Lower lobe of right lung (tissue), 2 donors: ENCODE results near the gene CIAO2A. TPM values are rescaled to one million over a fixed set of nuclear protein-coding genes. Genes with fewer than 3 reads are reported as not detected.

Experiments used
- ATAC-seq, 2 donors: fragments of 200-7000 bp; cut with Tn5 transposase; one replicate each; pipeline ENCODE4 v1.9.1; 2020 to 2022; ENCODE audit warnings: mild to moderate bottlenecking in 2 of 2, moderate library complexity in 2 of 2
- DNase-seq: peaks from one replicate; pipeline ENCODE4 v3.0.0-alpha.2; 2020
- H3K27ac ChIP-seq: fragments of 200-600 bp; one replicate; pipeline ENCODE4 v1.8.0; 2022
- H3K27me3 ChIP-seq: fragments of 200-600 bp; one replicate; pipeline ENCODE4 v1.8.0; 2022; ENCODE audit warnings: low read depth
- H3K36me3 ChIP-seq: fragments of 200-600 bp; one replicate; pipeline ENCODE4 v1.8.0; 2022; ENCODE audit warnings: mild to moderate bottlenecking
- H3K4me1 ChIP-seq: fragments of 200-600 bp; one replicate; pipeline ENCODE4 v1.8.0; 2022
- H3K4me3 ChIP-seq: fragments of 200-600 bp; one replicate; pipeline ENCODE4 v1.8.0; 2022; ENCODE audit warnings: mild to moderate bottlenecking
- H3K9me3 ChIP-seq: fragments of 200-600 bp; one replicate; pipeline ENCODE4 v1.8.0; 2022
- intact Hi-C: fragments of 100-400 bp; cut with DNase I; formaldehyde crosslinking; loops from one replicate; pipeline ENCODE4 v1.11.0; 2022
- total RNA-seq: library from RNA; stranded (reverse); fragmentation: NEBNext Ultra II Directional; extraction: Animal tissue kit (Norgen Biotek cat#: 25700); gene quantifications from one replicate; pipeline ENCODE4 v1.2.1, GENCODE V29; 2021
- TF ChIP-seq, protein P1 (sequence below): fragments of 200-600 bp; IDR thresholded peaks from one replicate; pipeline ENCODE4 v1.8.0; 2022; ENCODE audit warnings: antibody characterized with exemption, mild to moderate bottlenecking
- donor health status: DM: no; HTN: yes; CAD: no; lungs with severe emphysema.

Gene CIAO2A
- total RNA-seq, 1 donor from 2014 or later = 56.3 TPM

DNA sequence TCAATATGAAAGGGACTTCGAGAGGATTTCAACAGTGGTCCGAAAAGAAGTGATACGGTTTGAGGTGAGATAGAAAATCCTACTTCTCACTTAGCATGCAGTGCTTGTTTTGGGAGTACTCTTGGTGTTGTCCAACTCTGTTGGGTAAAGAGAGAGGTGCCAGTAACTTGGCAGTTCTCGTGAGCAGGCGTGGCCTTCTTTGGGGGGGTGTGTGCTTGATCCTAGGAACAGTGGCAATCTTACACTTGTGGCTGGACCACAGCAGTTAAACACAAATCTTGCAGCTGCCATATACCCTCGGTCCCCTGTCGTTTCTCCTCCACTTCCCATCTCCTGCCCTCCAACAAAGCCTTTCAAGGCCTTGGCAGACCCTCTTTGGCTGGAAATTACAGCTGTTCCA is 42.7 kb upstream of the CIAO2A start:
- DNase-seq = no peak
- ATAC-seq = peak in 1 of 2 donors; percentile 32
- H3K36me3 ChIP-seq = peaks cover 85% of the 10 kb centered on the region

DNA sequence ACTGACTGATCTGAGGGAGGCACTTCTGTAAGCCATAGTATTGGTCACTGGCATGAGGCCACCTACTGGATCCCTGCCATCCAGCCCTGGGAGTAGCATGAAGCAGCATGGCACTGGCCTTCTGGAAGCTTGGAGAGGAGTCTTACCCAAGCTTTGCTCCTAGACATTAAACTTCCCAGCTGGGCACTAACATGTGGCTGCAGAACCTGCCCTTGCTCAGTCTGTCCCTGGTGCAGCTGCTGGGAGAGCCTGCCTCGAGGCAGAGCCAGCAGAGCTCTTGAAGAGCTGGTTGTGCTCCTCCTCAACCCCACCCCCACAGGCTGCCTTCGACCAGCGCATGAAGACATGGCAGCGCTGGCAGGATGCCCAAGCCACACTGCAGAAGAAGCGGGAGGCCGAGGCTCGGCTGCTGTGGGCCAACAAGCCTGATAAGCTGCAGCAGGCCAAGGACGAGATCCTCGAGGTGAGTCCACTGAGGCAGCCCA is 40.7 kb upstream of the CIAO2A start:
- H3K9me3 ChIP-seq = no peaks in the 10 kb centered on the region
- H3K4me3 ChIP-seq = no peak overlapping the region
- H3K27ac ChIP-seq = no peak overlapping the region
- peaks cover 96% of the 10 kb centered on the region for H3K36me3 ChIP-seq
- peak; percentile 54 to 62 for ATAC-seq
- TF ChIP-seq, protein P1, sequence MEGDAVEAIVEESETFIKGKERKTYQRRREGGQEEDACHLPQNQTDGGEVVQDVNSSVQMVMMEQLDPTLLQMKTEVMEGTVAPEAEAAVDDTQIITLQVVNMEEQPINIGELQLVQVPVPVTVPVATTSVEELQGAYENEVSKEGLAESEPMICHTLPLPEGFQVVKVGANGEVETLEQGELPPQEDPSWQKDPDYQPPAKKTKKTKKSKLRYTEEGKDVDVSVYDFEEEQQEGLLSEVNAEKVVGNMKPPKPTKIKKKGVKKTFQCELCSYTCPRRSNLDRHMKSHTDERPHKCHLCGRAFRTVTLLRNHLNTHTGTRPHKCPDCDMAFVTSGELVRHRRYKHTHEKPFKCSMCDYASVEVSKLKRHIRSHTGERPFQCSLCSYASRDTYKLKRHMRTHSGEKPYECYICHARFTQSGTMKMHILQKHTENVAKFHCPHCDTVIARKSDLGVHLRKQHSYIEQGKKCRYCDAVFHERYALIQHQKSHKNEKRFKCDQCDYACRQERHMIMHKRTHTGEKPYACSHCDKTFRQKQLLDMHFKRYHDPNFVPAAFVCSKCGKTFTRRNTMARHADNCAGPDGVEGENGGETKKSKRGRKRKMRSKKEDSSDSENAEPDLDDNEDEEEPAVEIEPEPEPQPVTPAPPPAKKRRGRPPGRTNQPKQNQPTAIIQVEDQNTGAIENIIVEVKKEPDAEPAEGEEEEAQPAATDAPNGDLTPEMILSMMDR = no peak
- H3K27me3 ChIP-seq = no peaks in the 10 kb centered on the region
- peak; percentile 76 for DNase-seq
- peaks cover 23% of the 10 kb centered on the region for H3K4me1 ChIP-seq
- intact Hi-C loops = no loop called here

More for the DNA sequence above, 42.7 kb upstream of the CIAO2A start:
- Histone ChIP-seq H3K27me3 (no peaks in the 10 kb centered on the region), H3K4me1 (peaks cover 23% of the 10 kb centered on the region), H3K27ac (no peak overlapping the region), H3K9me3 (no peaks in the 10 kb centered on the region), H3K4me3 (no peak overlapping the region)
- TF ChIP-seq, protein P1 = no peak
- intact Hi-C loops = no loop called here

DNA sequence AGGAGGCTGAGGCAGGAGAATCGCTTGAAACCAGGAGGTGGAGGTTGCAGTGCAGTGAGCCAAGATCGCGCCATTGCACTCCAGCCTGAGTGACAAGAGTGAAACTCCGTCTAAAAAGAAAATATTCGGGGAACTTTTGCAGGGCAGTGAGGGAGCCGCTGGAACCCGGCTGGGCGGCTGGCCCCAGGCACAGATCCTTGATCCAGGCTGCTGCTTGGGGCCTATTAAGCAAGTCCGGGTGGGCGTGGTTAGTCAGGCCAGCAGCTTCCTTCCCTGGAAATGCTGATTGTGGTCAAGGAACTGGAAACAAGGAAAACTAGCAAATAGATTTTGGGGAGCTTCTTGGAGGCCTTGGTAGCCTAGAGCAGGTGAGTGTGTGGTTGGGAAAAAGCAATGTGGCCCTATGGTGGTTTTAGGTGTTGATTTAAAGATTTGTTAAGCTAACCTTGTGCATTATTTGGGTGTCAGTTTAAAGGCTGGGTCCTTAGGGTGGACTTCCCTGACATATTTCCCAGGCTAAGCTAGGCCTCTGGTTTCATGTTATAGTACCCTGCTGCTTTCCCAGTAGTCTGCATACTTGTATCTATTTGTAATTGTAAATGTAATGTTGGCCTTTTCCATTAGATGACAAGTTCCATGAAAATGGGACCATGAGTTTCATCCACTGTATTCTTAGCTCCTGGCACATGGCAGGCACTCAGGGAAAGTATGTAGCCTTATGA is 40.1 kb upstream of the CIAO2A start:
- DNase-seq = no peak
- TF ChIP-seq, protein P1 = no peak
- Histone ChIP-seq H3K9me3 (no peaks in the 10 kb centered on the region), H3K4me1 (peaks cover 23% of the 10 kb centered on the region), H3K27me3 (no peaks in the 10 kb centered on the region), H3K4me3 (no peak overlapping the region), H3K36me3 (peaks cover 100% of the 10 kb centered on the region), H3K27ac (no peak overlapping the region)
- intact Hi-C loops = no loop called here
- no peak for ATAC-seq

DNA sequence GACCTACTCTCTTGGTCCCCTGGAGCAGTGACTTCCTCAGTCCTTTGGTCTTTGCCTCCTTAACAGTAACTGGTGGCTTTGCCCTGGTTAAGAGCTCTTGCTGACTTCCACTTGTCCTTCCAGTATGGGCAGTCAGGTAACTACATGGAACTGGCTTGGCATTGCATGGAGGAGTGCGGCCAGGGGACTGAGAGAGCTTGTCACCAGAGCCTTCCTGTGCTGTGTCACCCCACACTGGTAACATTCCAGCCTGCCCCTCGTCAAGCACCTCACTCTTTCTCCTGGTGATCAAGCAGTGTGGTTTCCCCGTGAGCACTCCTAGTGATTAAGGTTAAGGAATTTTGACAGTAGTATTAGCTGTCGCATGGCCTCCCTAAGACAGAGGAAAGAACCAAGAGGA is 38.6 kb upstream of the CIAO2A start:
- TF ChIP-seq, protein P1 = no peak
- no peak for DNase-seq
- peaks cover 23% of the 10 kb centered on the region for H3K4me1 ChIP-seq
- no peaks in the 10 kb centered on the region for H3K27me3 ChIP-seq
- H3K27ac ChIP-seq = no peak overlapping the region
- ATAC-seq = peak in 1 of 2 donors; percentile 40
- intact Hi-C loops = no loop called here
- no peaks in the 10 kb centered on the region for H3K9me3 ChIP-seq
- no peak overlapping the region for H3K4me3 ChIP-seq
- H3K36me3 ChIP-seq = peaks cover 100% of the 10 kb centered on the region

DNA sequence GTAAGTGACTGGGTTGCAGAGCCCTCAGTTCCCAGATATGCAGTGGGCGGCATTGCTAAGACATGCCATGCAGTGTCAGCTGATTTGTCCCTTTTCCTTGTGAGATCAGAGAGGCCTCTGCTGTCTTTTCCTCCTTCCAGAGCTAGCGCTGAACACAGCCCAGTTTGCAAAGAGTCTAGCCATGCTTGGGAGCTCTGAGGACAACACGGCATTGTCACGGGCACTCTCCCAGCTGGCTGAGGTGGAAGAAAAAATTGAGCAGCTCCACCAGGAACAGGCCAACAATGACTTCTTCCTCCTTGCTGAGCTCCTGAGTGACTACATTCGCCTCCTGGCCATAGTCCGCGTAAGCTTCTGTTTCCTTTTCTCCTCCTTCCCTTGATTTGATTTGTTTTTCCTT is 37.9 kb upstream of the CIAO2A start:
- ATAC-seq = no peak
- no peak for DNase-seq
- no peak overlapping the region for H3K4me3 ChIP-seq
- intact Hi-C loops = no loop called here
- H3K36me3 ChIP-seq = peaks cover 100% of the 10 kb centered on the region
- H3K27me3 ChIP-seq = no peaks in the 10 kb centered on the region
- H3K9me3 ChIP-seq = no peaks in the 10 kb centered on the region
- TF ChIP-seq, protein P1 = no peak
- H3K27ac ChIP-seq = no peak overlapping the region
- H3K4me1 ChIP-seq = peaks cover 23% of the 10 kb centered on the region
